GM12874 (cell line): Measurements from ENCODE around the gene RPP14.

Experiments
- TF ChIP-seq, protein P1 (sequence below): IDR thresholded peaks from 2 replicates; pipeline ENCODE4 v1.5.1; 2011; ENCODE audit warnings: low read depth, mild to moderate bottlenecking, control low read depth, low read length, moderate library complexity; ENCODE audit not compliant: insufficient read depth

RPP14 gene

DNA sequence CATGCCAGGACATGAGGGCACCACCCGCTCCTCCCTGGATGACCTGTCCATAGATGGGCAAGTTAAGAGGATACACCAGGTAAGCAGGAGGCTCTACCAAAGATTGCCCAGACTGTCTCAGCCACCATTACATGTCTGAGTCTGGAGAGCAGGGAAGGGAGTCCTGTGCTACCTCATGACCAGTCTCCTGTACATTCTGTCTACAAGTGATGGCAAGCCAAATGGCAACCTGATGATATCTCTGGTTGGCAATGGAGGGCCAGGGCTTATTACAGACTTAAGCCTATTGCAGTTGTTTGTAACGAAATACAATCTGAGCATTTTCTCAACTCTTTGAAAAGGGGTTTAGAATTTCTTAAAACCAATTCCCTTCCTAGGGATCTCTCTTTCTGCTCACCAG is 36.7 kb upstream of the RPP14 start:
- TF ChIP-seq, protein P1, sequence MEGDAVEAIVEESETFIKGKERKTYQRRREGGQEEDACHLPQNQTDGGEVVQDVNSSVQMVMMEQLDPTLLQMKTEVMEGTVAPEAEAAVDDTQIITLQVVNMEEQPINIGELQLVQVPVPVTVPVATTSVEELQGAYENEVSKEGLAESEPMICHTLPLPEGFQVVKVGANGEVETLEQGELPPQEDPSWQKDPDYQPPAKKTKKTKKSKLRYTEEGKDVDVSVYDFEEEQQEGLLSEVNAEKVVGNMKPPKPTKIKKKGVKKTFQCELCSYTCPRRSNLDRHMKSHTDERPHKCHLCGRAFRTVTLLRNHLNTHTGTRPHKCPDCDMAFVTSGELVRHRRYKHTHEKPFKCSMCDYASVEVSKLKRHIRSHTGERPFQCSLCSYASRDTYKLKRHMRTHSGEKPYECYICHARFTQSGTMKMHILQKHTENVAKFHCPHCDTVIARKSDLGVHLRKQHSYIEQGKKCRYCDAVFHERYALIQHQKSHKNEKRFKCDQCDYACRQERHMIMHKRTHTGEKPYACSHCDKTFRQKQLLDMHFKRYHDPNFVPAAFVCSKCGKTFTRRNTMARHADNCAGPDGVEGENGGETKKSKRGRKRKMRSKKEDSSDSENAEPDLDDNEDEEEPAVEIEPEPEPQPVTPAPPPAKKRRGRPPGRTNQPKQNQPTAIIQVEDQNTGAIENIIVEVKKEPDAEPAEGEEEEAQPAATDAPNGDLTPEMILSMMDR = no peak

DNA sequence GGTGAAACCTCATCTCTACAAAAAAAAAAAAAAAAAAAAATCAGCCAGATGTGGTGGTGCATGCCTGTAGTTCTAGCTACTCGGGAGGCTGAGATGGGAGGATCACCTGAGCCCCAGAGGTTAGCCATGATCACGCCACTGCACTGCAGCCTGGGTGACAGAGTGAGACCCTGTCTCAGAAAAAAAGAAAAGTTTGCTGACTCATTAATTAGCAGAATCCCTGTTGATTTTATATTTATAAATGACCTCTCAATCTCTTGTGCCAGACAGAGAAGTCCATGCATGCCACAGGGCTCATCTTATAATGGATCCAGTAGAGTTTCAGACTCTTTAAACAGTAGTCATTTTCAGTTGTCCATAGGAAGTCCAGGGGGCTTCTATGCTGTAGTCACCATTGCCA is 35.6 kb upstream of the RPP14 start:
- TF ChIP-seq, protein P1 = no peak

DNA sequence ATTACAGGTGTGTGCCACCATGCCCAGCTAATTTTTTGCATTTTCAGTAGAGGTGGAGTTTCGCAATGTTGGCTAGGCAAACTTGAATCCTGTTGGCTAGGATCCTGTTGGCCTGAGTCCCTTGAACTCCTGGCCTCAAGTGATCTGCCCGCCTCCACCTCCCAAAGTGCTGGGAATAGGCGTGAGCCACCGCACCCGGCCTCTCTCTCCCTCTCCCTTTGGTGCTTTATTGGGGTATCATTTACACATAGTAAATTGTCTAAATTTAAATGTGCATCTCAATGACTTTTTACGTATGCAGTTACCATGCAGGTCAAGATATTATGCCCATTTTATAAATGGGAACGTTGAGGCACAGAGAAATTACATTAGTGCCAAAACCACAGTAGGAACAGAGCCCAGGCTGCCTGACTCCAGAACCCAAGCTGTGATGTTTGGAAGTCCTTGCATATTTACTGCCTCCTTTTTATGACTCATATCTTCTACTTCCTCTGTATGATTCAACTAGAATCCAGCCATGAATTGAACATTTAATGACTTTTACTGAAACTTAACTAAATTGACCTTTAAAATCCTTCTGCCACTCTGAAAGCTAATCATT is 34.0 kb upstream of the RPP14 start:
- TF ChIP-seq, protein P1 = no peak

DNA sequence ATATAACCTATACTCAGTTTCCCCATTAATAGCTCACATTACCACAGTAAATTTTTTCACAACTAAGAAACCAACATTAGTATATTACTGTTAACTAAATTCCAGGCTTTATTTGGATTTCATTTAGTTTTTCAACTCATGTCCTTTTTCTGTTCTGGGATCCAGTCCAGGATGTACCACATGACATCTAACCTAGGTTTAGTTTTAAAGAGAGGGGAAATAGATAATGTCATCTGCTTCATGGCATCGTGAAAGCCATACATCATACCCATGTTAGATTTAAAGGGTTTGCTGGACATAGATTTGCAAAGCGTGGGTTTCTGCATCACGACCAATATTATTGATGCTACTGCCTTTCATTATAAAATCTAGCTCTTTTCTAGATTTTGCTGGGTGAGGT is 33.2 kb upstream of the RPP14 start:
- TF ChIP-seq, protein P1 = no peak

DNA sequence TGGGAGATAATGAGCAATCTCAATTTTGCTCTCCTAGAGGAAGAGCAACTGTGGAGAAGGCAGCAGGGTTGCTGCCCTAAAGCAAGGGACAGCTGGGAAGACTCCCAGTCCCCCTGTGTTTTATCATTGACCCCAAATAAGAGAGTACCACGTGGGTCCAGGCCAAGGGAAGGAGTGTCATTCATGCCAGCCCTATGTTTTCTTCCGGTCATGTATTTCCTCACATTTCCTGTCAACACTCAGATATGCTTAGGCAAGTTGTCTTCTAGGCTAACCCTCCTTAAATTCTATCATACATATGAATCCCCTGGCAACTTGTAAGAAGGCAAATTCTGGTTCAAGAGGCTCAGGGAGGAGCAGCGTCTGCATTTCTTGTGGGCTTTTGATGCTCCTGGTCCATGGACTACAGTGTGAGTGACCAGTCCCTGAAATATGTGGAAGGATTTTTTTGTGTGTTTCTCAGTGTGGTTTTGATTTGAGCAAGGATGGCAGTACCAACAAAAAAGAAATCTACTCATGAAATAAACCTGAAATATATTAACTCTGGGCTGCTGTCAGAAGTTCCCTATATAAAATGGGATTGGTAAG is 31.9 kb upstream of the RPP14 start:
- TF ChIP-seq, protein P1 = no peak

DNA sequence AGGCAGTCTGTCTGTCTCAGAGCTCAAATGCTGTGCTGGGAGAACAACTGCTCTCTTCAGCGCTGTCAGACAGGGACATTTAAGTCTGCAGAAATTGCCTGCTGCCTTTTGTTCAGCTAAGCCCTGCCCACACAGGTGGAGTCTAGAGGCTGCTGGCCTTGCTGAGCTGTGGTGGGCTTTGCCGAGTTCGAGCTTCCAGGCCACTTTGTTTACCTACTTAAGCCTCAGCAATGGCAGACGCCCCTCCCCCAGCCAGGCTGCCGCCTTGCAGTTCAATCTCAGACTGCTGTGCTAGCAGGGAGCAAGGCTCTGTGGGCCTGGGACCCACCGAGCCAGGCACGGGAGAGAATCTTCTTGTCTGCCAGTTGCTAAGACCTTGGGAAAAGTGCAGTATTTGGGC is 25.0 kb upstream of the RPP14 start:
- TF ChIP-seq, protein P1 = no peak

DNA sequence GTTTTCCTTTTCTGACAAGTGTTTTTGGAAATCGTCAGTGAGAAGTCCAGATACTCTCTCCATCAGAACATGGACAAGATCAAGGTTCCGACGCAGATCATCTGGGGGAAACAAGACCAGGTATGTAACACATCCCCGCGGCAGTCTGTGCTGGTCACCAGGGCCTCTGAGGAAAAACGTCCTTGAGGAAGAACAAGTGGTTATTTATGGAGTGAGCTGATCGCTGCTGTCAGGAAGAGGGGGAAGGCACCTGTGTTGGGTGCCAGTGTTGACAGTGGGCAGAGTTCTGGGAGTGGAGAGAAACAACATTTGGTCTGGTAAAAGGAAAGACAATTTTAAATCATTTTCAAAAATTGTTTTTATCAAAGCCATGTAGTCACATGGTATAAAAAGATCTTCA is 20.7 kb upstream of the RPP14 start:
- TF ChIP-seq, protein P1 = no peak
